Measurements from ENCODE around the gene MAP4. TPM values are rescaled to one million over a fixed set of nuclear protein-coding genes. Genes with fewer than 3 reads are reported as not detected.

The MAP4 gene
- total and polyA plus RNA-seq, 2 of the 13 experiments (the other 11 are each of a cell fraction or from before 2014, with no cell fraction given): 33.1 to 38.7 TPM

DNA sequence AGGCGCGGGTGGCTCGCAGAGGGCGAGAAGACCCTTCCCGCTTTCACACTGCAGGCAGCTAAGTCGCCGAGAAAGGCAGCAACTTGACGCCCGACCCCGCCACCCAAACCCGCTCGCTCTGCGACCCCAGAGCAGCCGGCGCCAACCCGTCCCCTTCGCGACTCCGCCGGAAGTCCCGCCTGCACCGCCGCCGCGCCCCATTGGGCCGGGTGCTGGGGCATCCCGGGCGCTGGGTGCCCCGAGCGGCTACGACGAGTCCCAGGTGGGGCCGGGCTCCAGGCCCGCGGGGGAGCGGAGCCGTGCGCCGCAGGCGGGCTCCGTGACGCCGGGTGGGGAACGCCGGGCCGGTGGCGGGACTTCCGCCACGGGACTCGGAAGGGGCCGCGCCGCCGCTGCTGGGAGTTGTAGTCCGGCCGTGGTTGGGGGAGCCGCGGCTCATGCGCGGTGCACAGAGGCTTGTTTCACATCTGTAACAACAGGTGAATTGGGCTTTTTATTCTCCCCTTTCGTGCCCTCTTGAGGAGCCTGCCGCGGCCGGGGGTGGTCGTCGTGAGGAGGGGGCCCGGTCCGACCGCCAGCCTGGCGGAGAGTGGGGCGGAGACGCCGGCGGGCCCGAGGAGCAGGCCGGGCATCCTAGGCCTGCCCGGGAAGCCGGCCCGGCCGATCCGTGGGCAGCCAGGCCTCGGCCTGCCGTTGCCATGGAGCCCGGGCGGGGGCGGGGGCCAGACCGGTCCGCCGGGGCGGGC is 213.3 kb downstream of the MAP4 start, which contains the start of gene DHX30 (continued):
- TF ChIP-seq TEF (CRISPR knock-in tag; IDR thresholded peaks at IDR 0.05) (0 out of 2 replicates have a peak, but pooled peaks have one; percentile 60), CEBPB (IDR thresholded peaks at IDR 0.05; ENCODE audit: borderline replicate concordance, low read depth, low read length) (no peak), ZNF629 (CRISPR knock-in tag; conservative IDR thresholded peaks at IDR 0.05) (0 out of 2 replicates have a peak, but pooled peaks have one; percentile 23), RFX3 (CRISPR knock-in tag; IDR thresholded peaks at IDR 0.05) (no peak), TOPORS (CRISPR knock-in tag; IDR thresholded peaks at IDR 0.05) (0 out of 2 replicates have a peak, but pooled peaks have one; percentile 30), ZNF207 (IDR thresholded peaks at IDR 0.05; ENCODE audit: borderline replicate concordance) (no peak), KLF16 (CRISPR knock-in tag; IDR thresholded peaks at IDR 0.05) (no peak), JUNB (CRISPR knock-in tag; IDR thresholded peaks at IDR 0.05; ENCODE audit: borderline replicate concordance) (no peak), MLLT10 (CRISPR knock-in tag; IDR thresholded peaks at IDR 0.05) (no peak), TP53 (CRISPR knock-in tag; conservative IDR thresholded peaks at IDR 0.05) (no peak), ZNF160 (CRISPR knock-in tag; IDR thresholded peaks at IDR 0.05) (no peak), ZFP36L1 (CRISPR knock-in tag; IDR thresholded peaks at IDR 0.05) (no peak), SAP130 (CRISPR knock-in tag; IDR thresholded peaks at IDR 0.05; ENCODE audit: low read depth) (peak; percentile 60), SMAD1 (CRISPR knock-in tag; IDR thresholded peaks at IDR 0.05; ENCODE audit: borderline replicate concordance, low read depth) (no peak; the same call in 1 of the 2 replicates), PCBP1 (IDR thresholded peaks at IDR 0.05; ENCODE audit: borderline replicate concordance, low read depth, low read length) (no peak)
- TF ChIP-seq, protein P1, sequence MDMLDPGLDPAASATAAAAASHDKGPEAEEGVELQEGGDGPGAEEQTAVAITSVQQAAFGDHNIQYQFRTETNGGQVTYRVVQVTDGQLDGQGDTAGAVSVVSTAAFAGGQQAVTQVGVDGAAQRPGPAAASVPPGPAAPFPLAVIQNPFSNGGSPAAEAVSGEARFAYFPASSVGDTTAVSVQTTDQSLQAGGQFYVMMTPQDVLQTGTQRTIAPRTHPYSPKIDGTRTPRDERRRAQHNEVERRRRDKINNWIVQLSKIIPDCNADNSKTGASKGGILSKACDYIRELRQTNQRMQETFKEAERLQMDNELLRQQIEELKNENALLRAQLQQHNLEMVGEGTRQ (IDR thresholded peaks at IDR 0.05; ENCODE audit: low read depth, low read length): no peak
- TF ChIP-seq, protein P1 (CRISPR knock-in tag; IDR thresholded peaks at IDR 0.05; ENCODE audit: borderline replicate concordance): no peak
- TF ChIP-seq, protein P2, sequence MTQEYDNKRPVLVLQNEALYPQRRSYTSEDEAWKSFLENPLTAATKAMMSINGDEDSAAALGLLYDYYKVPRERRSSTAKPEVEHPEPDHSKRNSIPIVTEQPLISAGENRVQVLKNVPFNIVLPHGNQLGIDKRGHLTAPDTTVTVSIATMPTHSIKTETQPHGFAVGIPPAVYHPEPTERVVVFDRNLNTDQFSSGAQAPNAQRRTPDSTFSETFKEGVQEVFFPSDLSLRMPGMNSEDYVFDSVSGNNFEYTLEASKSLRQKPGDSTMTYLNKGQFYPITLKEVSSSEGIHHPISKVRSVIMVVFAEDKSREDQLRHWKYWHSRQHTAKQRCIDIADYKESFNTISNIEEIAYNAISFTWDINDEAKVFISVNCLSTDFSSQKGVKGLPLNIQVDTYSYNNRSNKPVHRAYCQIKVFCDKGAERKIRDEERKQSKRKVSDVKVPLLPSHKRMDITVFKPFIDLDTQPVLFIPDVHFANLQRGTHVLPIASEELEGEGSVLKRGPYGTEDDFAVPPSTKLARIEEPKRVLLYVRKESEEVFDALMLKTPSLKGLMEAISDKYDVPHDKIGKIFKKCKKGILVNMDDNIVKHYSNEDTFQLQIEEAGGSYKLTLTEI (CRISPR knock-in tag; conservative IDR thresholded peaks at IDR 0.05): no peak
- TF ChIP-seq, protein P3, sequence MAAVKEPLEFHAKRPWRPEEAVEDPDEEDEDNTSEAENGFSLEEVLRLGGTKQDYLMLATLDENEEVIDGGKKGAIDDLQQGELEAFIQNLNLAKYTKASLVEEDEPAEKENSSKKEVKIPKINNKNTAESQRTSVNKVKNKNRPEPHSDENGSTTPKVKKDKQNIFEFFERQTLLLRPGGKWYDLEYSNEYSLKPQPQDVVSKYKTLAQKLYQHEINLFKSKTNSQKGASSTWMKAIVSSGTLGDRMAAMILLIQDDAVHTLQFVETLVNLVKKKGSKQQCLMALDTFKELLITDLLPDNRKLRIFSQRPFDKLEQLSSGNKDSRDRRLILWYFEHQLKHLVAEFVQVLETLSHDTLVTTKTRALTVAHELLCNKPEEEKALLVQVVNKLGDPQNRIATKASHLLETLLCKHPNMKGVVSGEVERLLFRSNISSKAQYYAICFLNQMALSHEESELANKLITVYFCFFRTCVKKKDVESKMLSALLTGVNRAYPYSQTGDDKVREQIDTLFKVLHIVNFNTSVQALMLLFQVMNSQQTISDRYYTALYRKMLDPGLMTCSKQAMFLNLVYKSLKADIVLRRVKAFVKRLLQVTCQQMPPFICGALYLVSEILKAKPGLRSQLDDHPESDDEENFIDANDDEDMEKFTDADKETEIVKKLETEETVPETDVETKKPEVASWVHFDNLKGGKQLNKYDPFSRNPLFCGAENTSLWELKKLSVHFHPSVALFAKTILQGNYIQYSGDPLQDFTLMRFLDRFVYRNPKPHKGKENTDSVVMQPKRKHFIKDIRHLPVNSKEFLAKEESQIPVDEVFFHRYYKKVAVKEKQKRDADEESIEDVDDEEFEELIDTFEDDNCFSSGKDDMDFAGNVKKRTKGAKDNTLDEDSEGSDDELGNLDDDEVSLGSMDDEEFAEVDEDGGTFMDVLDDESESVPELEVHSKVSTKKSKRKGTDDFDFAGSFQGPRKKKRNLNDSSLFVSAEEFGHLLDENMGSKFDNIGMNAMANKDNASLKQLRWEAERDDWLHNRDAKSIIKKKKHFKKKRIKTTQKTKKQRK (IDR thresholded peaks at IDR 0.05; ENCODE audit: low read length): no peak
- TF ChIP-seq, protein P4, sequence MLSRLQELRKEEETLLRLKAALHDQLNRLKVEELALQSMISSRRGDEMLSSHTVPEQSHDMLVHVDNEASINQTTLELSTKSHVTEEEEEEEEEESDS (CRISPR knock-in tag; IDR thresholded peaks at IDR 0.05; ENCODE audit: borderline replicate concordance): no peak
- TF ChIP-seq, protein P5, sequence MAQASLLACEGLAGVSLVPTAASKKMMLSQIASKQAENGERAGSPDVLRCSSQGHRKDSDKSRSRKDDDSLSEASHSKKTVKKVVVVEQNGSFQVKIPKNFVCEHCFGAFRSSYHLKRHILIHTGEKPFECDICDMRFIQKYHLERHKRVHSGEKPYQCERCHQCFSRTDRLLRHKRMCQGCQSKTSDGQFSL (CRISPR knock-in tag; IDR thresholded peaks at IDR 0.05): peak; percentile 80
